ENCODE results near the gene SLC28A3.

- TF ChIP-seq POLR2A (IDR thresholded peaks at IDR 0.05; ENCODE audit: low read length) (no peak), GATA1 (IDR thresholded peaks at IDR 0.05; ENCODE audit: low read depth, low read length) (no peak)
Observed at GRCh38 chr9:84338792-84339191, 1.8 kb downstream of the SLC28A3 start.
